GM12891 (cell line): ENCODE measurements around the gene ITGA1.

Experiments
- POLR2A ChIP-seq: IDR thresholded peaks from 2 replicates; pipeline ENCODE4 v1.6.1; 2011; ENCODE audit warnings: low read depth, low read length, control low read depth
- POLR2AphosphoS5 ChIP-seq: IDR thresholded peaks from 2 replicates; pipeline ENCODE4 v1.6.1; 2011; ENCODE audit warnings: low read depth, low read length, control low read depth
- SPI1 ChIP-seq: IDR thresholded peaks from 2 replicates; pipeline ENCODE4 v1.6.1; 2011; ENCODE audit warnings: low read depth, low read length, control low read depth
- TAF1 ChIP-seq: IDR thresholded peaks from 2 replicates; pipeline ENCODE4 v1.6.1; 2011; ENCODE audit warnings: low read depth, low read length, control low read depth

DNA sequence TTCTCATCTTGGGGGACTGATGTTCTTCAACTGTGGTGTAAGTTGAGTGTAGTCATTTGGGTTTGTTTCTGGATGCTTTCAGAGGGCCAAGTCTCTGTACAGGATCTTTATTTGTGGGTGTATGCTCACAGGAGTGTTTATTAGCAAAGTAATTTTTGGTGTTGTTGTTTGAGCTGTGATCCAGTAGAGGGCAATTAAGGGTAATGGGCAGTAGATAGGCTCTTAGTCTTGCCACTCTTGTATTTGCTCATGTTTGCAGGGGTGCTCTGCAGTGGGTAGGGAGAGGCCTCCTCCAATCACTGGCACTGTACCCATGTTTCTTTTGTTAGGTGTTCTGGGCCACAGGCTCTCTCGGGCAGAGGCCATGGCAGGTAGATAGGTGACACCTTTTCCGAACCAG lies 155.6 kb downstream of the ITGA1 start:
- TF ChIP-seq POLR2A (no peak), TAF1 (no peak), POLR2AphosphoS5 (no peak), SPI1 (no peak)
